ENCODE results near the gene PROC. TPM values are rescaled to one million over a fixed set of nuclear protein-coding genes. Genes with fewer than 3 reads are reported as not detected.

Gene PROC
- total and polyA plus RNA-seq, 12 donors = not detected

DNA sequence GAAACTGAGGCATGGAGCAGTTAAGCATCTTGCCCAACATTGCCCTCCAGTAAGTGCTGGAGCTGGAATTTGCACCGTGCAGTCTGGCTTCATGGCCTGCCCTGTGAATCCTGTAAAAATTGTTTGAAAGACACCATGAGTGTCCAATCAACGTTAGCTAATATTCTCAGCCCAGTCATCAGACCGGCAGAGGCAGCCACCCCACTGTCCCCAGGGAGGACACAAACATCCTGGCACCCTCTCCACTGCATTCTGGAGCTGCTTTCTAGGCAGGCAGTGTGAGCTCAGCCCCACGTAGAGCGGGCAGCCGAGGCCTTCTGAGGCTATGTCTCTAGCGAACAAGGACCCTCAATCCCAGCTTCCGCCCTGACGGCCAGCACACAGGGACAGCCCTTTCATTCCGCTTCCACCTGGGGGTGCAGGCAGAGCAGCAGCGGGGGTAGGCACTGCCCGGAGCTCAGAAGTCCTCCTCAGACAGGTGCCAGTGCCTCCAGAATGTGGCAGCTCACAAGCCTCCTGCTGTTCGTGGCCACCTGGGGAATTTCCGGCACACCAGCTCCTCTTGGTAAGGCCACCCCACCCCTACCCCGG is 1.3 kb downstream of the PROC start:
- 82 to 91% methylated on average over 15 of the region's 15 CpGs for whole genome bisulfite sequencing, 2 donors
- no peak overlapping the region for H3K4me3 ChIP-seq
- ATAC-seq (no peak), DNase-seq (no peak)
- no peaks in the 10 kb centered on the region for H3K36me3 ChIP-seq
- no peaks in the 10 kb centered on the region for H3K9me3 ChIP-seq
- intact Hi-C loops (cut with DNase I) = loop anchor here in 3 of 10 donors (10.0 kb wide), 3 partner anchors 55 to 95 kb away; no protein-coding TSS in a partner anchor
- no peak overlapping the region for H3K27ac ChIP-seq
- TF ChIP-seq, protein P1, sequence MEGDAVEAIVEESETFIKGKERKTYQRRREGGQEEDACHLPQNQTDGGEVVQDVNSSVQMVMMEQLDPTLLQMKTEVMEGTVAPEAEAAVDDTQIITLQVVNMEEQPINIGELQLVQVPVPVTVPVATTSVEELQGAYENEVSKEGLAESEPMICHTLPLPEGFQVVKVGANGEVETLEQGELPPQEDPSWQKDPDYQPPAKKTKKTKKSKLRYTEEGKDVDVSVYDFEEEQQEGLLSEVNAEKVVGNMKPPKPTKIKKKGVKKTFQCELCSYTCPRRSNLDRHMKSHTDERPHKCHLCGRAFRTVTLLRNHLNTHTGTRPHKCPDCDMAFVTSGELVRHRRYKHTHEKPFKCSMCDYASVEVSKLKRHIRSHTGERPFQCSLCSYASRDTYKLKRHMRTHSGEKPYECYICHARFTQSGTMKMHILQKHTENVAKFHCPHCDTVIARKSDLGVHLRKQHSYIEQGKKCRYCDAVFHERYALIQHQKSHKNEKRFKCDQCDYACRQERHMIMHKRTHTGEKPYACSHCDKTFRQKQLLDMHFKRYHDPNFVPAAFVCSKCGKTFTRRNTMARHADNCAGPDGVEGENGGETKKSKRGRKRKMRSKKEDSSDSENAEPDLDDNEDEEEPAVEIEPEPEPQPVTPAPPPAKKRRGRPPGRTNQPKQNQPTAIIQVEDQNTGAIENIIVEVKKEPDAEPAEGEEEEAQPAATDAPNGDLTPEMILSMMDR (IDR thresholded peaks at IDR 0.05) = no peak
- peaks cover 8 to 35% (median 29%) of the 10 kb centered on the region in 9 donors for H3K4me1 ChIP-seq
- H3K27me3 ChIP-seq = peaks cover 4 to 59% (median 49%) of the 10 kb centered on the region in 7 donors

DNA sequence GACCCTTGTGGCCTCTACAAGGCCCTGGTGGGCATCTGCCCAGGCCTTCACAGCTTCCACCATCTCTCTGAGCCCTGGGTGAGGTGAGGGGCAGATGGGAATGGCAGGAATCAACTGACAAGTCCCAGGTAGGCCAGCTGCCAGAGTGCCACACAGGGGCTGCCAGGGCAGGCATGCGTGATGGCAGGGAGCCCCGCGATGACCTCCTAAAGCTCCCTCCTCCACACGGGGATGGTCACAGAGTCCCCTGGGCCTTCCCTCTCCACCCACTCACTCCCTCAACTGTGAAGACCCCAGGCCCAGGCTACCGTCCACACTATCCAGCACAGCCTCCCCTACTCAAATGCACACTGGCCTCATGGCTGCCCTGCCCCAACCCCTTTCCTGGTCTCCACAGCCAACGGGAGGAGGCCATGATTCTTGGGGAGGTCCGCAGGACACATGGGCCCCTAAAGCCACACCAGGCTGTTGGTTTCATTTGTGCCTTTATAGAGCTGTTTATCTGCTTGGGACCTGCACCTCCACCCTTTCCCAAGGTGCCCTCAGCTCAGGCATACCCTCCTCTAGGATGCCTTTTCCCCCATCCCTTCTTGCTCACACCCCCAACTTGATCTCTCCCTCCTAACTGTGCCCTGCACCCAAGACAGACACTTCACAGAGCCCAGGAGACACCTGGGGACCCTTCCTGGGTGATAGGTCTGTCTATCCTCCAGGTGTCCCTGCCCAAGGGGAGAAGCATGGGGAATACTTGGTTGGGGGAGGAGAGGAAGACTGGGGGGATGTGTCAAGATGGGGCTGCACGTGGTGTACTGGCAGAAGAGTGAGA is 2.0 kb downstream of the PROC start:
- TF ChIP-seq, protein P1 (IDR thresholded peaks at IDR 0.05) = no peak
- no peak for ATAC-seq

DNA sequence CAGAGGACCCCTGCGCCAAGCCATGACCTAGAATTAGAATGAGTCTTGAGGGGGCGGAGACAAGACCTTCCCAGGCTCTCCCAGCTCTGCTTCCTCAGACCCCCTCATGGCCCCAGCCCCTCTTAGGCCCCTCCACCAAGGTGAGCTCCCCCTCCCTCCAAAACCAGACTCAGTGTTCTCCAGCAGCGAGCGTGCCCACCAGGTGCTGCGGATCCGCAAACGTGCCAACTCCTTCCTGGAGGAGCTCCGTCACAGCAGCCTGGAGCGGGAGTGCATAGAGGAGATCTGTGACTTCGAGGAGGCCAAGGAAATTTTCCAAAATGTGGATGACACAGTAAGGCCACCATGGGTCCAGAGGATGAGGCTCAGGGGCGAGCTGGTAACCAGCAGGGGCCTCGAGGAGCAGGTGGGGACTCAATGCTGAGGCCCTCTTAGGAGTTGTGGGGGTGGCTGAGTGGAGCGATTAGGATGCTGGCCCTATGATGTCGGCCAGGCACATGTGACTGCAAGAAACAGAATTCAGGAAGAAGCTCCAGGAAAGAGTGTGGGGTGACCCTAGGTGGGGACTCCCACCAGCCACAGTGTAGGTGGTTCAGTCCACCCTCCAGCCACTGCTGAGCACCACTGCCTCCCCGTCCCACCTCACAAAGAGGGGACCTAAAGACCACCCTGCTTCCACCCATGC is 3.0 kb downstream of the PROC start:
- no peak overlapping the region for H3K27ac ChIP-seq
- WGBS, 2 donors = 86 to 92% methylated on average over 15 of the region's 15 CpGs
- DNase-seq = no peak
- peaks cover 4 to 58% (median 47%) of the 10 kb centered on the region in 7 donors for H3K27me3 ChIP-seq
- H3K36me3 ChIP-seq = no peaks in the 10 kb centered on the region
- intact Hi-C loops (cut with DNase I) = no loop called here
- ATAC-seq = no peak
- TF ChIP-seq, protein P1 (IDR thresholded peaks at IDR 0.05) = no peak
- no peaks in the 10 kb centered on the region for H3K9me3 ChIP-seq
- H3K4me1 ChIP-seq = peaks cover 1 to 23% (median 18%) of the 10 kb centered on the region in 9 donors
- no peak overlapping the region for H3K4me3 ChIP-seq

More for the DNA sequence above, 2.0 kb downstream of the PROC start:
- Histone ChIP-seq H3K27ac (no peak overlapping the region), H3K4me3 (no peak overlapping the region), H3K36me3 (no peaks in the 10 kb centered on the region), H3K9me3 (no peaks in the 10 kb centered on the region), H3K27me3 (peaks cover 4 to 62% (median 52%) of the 10 kb centered on the region in 7 donors), H3K4me1 (peaks cover 8 to 33% (median 26%) of the 10 kb centered on the region in 9 donors)
- 62 to 71% methylated on average over 8 of the region's 8 CpGs for WGBS, 2 donors
- intact Hi-C loops (cut with DNase I) = no loop called here
- DNase-seq = no peak

DNA sequence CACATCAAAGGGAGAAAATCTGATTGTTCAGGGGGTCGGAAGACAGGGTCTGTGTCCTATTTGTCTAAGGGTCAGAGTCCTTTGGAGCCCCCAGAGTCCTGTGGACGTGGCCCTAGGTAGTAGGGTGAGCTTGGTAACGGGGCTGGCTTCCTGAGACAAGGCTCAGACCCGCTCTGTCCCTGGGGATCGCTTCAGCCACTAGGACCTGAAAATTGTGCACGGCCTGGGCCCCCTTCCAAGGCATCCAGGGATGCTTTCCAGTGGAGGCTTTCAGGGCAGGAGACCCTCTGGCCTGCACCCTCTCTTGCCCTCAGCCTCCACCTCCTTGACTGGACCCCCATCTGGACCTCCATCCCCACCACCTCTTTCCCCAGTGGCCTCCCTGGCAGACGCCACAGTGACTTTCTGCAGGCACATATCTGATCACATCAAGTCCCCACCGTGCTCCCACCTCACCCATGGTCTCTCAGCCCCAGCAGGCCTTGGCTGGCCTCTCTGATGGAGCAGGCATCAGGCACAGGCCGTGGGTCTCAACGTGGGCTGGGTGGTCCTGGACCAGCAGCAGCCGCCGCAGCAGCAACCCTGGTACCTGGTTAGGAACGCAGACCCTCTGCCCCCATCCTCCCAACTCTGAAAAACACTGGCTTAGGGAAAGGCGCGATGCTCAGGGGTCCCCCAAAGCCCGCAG is 3.8 kb downstream of the PROC start:
- Histone ChIP-seq H3K27me3 (peaks cover 4 to 51% (median 42%) of the 10 kb centered on the region in 7 donors), H3K4me1 (peaks cover 0 to 17% (median 14%) of the 10 kb centered on the region in 9 donors), H3K9me3 (no peaks in the 10 kb centered on the region), H3K36me3 (no peaks in the 10 kb centered on the region), H3K27ac (no peak overlapping the region), H3K4me3 (no peak overlapping the region)
- TF ChIP-seq, protein P1 (IDR thresholded peaks at IDR 0.05) = no peak
- no peak for DNase-seq
- 60 to 62% methylated on average over 16 of the region's 16 CpGs for WGBS, 2 donors
- ATAC-seq = no peak
- intact Hi-C loops (cut with DNase I) = no loop called here

Measured in heart right ventricle (tissue), 16 donors.